Stimulated activated effector memory CD8-positive, alpha-beta T cell treated with anti-CD3 and anti-CD28 coated beads, Interleukin-12 subunit alpha, Interleukin-12 subunit beta, amount 100 ng/mL, for 72 hours (primary cell): ENCODE data around the gene SEMA6A.

ENCODE experiments used
- ATAC-seq: fragments of 150-1000 bp; cut with Tn5 transposase; 2 replicates; pipeline ENCODE4 v1.10.0; 2021
- DNase-seq, 2 donors: peaks; one replicate each; pipeline ENCODE4 v3.0.0; 2021 to 2022; ENCODE audit warnings: low spot score in 2 of 2
- H3K27ac Mint-ChIP-seq: one replicate; pipeline ENCODE4 v1.8.0; 2022; ENCODE audit warnings: mild to moderate bottlenecking, mixed read lengths
- H3K36me3 Mint-ChIP-seq: one replicate; pipeline ENCODE4 v1.8.0; 2022; ENCODE audit warnings: mild to moderate bottlenecking, mixed read lengths
- H3K4me1 Mint-ChIP-seq: one replicate; pipeline ENCODE4 v1.8.0; 2022; ENCODE audit warnings: mixed read lengths
- H3K4me3 Mint-ChIP-seq: one replicate; pipeline ENCODE4 v1.8.0; 2022; ENCODE audit warnings: mild to moderate bottlenecking, mixed read lengths
- H3K9me3 Mint-ChIP-seq: one replicate; pipeline ENCODE4 v1.8.0; 2022; ENCODE audit warnings: mixed read lengths

SEMA6A gene

GRCh38 chr5:116583085-116583861 is 8.7 kb upstream of the SEMA6A start:
- no peak for DNase-seq
- Mint-ChIP-seq H3K36me3 (no peaks in the 10 kb centered on the region), H3K4me3 (no peak overlapping the region)

DNA sequence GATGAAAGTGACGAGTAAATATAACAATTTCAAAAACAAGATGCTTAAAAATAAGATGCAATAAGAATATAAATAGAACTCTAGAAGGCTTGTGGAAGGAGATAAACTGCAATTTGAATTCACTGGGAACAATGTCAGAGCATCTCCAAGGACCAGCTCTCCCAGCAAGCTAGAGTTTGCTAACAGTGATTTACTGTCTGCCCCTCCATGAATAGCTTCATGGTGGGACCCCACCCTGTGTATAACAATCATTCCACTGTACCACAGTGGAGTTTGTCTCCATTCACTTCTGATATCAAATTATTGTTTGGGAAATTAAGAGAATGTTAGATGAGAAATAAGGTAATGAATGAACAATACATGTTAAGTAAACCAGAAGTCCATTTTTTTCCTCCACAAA is 7.3 kb upstream of the SEMA6A start:
- no peaks in the 10 kb centered on the region for H3K4me1 Mint-ChIP-seq
- H3K9me3 Mint-ChIP-seq, result peaks cover 3% of the 10 kb centered on the region
- no peak overlapping the region for H3K4me3 Mint-ChIP-seq
- no peak for ATAC-seq
- H3K27ac Mint-ChIP-seq, result no peak overlapping the region
- no peak for DNase-seq
- no peaks in the 10 kb centered on the region for H3K36me3 Mint-ChIP-seq

More at GRCh38 chr5:116583085-116583861, 8.7 kb upstream of the SEMA6A start:
- Mint-ChIP-seq H3K27ac (no peak overlapping the region), H3K4me1 (no peaks in the 10 kb centered on the region), H3K9me3 (peaks cover 5% of the 10 kb centered on the region)
- ATAC-seq, result no peak

- Mint-ChIP-seq H3K27ac (no peak overlapping the region), H3K36me3 (no peaks in the 10 kb centered on the region), H3K4me3 (no peak overlapping the region), H3K9me3 (peaks cover 3% of the 10 kb centered on the region), H3K4me1 (peaks cover 15% of the 10 kb centered on the region)
- ATAC-seq, result no peak
- no peak for DNase-seq
These were observed 4.5 kb upstream of the SEMA6A start for GRCh38 chr5:116579144-116579543.

DNA sequence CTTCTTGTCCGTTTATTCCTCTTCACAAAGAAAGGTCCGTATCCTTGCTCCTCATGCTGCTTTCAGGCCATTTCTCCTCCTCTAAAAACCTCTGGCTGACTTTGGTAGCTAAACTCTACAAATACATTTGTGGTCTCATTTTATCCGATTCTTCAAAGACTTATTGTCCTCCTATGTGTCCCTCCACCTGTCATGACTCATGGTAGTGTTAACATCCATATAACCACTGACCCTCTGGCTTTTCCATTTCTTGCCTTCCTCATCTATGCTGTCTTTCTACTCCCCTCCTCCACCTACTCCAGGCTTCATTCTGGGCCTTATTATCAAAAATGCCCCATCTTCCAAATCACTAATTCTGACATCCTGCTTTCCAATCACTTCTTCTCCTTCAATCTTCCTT is 4.1 kb upstream of the SEMA6A start:
- DNase-seq (no peak), ATAC-seq (no peak)
- Mint-ChIP-seq H3K4me3 (no peak overlapping the region), H3K27ac (no peak overlapping the region), H3K36me3 (no peaks in the 10 kb centered on the region), H3K9me3 (peaks cover 3% of the 10 kb centered on the region), H3K4me1 (peaks cover 20% of the 10 kb centered on the region)

DNA sequence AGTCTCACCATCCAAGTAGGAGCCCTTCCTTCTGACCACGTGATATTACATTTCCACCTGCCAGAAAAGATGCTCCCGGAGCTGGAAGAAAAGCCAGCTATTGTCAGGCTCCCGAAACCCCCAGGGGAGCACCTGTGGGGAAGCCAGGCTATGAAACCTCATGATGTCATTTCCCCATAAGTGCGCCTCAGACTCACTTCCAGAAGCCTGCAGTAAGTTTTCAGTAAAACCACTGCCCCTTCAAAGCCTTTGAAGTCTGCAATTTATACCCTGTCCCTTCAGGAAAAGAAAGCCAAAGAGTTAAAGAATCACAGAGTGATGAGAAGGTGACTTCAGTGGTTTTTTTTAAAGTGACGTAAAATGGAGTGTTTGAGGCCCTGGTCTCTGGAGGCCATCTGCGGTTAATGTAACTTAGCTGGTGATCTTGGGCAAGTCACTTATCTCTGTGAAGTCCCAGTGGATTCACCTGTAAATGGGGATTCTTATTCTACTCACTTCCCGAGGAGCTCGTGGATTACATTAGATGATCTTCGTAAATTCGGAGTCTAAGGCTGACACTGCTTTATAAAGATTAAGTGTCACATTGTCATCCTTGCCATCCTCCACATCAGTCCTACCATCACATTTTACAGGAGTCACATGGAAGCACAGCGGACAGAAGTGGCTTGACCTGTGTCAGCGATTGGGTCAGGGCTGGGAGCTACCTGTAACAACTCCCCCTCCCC is 2.6 kb upstream of the SEMA6A start:
- DNase-seq (no peak), ATAC-seq (no peak)
- Mint-ChIP-seq H3K4me3 (no peak overlapping the region), H3K36me3 (no peaks in the 10 kb centered on the region), H3K27ac (no peak overlapping the region), H3K4me1 (peaks cover 29% of the 10 kb centered on the region), H3K9me3 (peaks cover 3% of the 10 kb centered on the region)

DNA sequence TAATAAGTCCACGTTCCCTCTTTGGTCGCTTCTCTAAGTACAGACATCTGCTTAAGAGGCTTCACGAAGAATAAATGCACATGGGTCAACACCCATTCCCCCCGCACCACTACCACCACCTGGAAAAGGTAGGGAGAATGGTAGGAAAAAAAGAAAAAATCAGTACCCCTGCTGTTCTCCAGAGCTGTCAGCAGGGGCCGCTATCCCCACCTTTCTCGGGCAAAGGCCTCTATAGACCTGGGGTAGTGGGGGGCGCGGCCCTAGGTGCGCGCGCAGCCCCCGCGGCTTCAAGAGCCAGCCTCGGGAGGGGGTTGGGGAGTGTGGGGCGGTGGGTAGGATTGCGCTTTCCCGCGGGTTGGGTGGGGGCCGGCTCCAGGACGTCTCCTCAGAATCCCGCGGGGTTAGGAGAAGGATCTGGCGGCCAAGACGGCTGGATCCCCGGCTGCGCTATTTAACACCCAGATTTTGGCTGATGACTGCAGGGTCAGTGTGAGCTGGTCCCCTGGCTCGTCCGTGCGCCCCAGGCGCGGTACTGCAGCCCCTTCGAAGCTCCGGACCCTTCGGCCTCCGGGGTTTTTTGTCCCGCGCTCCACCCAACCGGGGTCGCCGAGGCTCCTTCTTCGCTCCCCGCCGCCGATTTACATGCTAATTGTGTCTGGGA is 1.6 kb upstream of the SEMA6A start:
- H3K27ac Mint-ChIP-seq, result no peak overlapping the region
- DNase-seq, result peak in 1 of 2 donors; percentile 61
- H3K36me3 Mint-ChIP-seq, result no peaks in the 10 kb centered on the region
- peaks cover 29% of the 10 kb centered on the region for H3K4me1 Mint-ChIP-seq
- H3K4me3 Mint-ChIP-seq, result peak overlapping the region; percentile 59
- H3K9me3 Mint-ChIP-seq, result peaks cover 3% of the 10 kb centered on the region
- ATAC-seq, result peak; percentile 60

- DNase-seq, result peak in 1 of 2 donors; percentile 51
- Mint-ChIP-seq H3K36me3 (no peaks in the 10 kb centered on the region), H3K27ac (no peak overlapping the region), H3K9me3 (peaks cover 2% of the 10 kb centered on the region), H3K4me3 (peak overlapping the region; percentile 59), H3K4me1 (peaks cover 29% of the 10 kb centered on the region)
- ATAC-seq, result no peak
These were observed 866 bp upstream of the SEMA6A start for GRCh38 chr5:116575326-116576052.

DNA sequence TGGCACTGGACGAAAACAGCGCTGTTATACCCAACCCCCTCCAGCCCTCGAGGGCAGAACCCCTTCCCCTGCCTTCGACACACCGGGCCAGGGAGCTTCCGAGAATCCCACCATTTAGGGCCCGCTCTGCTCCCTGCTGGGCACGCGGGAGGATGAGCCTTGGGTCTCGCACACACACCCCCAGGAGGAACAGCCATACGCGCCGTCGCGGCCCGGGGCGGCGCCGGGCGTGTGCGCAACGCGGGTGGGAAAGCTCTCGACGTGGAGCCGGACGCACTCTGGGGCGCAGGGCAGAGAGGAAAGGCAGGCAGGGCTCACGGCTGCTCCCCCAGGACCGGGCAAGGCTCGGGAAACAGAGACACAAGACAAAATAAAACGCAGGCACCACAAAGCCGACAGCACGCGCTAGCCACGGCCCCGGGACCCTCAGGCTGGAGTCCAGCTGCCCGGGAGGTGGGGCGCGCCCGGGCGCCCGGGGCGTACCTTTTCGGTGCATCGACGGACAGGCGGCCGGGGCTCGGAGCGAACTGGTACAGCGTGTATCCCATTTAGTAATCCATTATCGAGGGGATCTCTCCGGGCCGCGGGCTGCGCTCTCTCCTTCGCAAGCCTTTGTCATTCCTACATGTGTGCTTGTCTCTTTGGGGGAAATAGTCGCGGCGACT is 789 bp downstream of the SEMA6A start:
- peak overlapping the region; percentile 59 for H3K4me3 Mint-ChIP-seq
- ATAC-seq (no peak), DNase-seq (peak in 1 of 2 donors; percentile 49)
- H3K9me3 Mint-ChIP-seq, result no peaks in the 10 kb centered on the region
- no peaks in the 10 kb centered on the region for H3K36me3 Mint-ChIP-seq
- no peak overlapping the region for H3K27ac Mint-ChIP-seq
- peaks cover 29% of the 10 kb centered on the region for H3K4me1 Mint-ChIP-seq

- H3K36me3 Mint-ChIP-seq, result no peaks in the 10 kb centered on the region
- H3K27ac Mint-ChIP-seq, result no peak overlapping the region
- H3K4me3 Mint-ChIP-seq, result peak overlapping the region; percentile 59
- ATAC-seq (no peak), DNase-seq (peak in 1 of 2 donors; percentile 49)
- no peaks in the 10 kb centered on the region for H3K9me3 Mint-ChIP-seq
- peaks cover 29% of the 10 kb centered on the region for H3K4me1 Mint-ChIP-seq
These were observed 1.3 kb downstream of the SEMA6A start for GRCh38 chr5:116573279-116573701.

GRCh38 chr5:116572350-116573278 is 2.0 kb downstream of the SEMA6A start:
- H3K4me1 Mint-ChIP-seq, result peaks cover 29% of the 10 kb centered on the region

DNA sequence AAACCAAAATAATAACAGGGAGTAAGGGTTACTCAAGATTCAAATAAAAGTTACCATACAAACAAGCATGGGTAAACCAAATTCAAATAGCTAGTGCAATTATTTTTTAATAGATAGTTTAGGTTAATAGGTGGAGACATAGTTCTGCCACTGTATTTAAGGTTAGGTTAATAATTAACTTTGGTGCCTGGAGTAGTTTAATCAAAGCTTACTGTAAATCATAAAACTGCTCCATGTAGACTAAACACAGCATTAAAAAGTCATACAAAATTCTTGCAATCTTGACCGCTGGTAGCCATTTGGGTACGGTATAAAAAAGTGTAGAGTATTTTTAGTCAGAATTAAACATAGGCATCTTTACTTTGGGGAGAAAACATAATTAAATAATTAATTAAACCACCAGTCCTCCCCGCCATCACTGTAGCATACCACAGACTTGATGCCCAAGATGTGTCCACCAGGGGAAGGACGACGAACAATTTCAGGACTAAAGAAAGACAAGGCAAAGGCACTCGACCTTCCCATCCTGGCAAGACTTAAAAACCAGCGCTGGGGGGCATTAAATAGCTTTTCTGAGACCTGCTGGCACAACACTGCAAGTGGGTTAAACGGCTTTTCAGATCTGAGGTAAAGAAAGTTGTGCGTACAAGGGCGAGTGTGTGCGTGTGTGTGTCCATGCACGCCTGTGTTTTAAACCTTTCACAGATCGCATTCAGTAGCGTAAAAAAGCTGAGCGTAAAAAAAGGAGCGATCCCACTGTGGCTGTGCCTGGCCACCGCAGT is 2.9 kb downstream of the SEMA6A start:
- DNase-seq (no peak), ATAC-seq (no peak)
- H3K4me1 Mint-ChIP-seq, result peaks cover 29% of the 10 kb centered on the region
- no peak overlapping the region for H3K27ac Mint-ChIP-seq
- no peak overlapping the region for H3K4me3 Mint-ChIP-seq
- no peaks in the 10 kb centered on the region for H3K36me3 Mint-ChIP-seq
- no peaks in the 10 kb centered on the region for H3K9me3 Mint-ChIP-seq

More at GRCh38 chr5:116572350-116573278, 2.0 kb downstream of the SEMA6A start:
- peak overlapping the region; percentile 18 for H3K4me3 Mint-ChIP-seq
- no peak for ATAC-seq
- no peak for DNase-seq
- H3K9me3 Mint-ChIP-seq, result no peaks in the 10 kb centered on the region
- H3K27ac Mint-ChIP-seq, result no peak overlapping the region
- H3K36me3 Mint-ChIP-seq, result no peaks in the 10 kb centered on the region

DNA sequence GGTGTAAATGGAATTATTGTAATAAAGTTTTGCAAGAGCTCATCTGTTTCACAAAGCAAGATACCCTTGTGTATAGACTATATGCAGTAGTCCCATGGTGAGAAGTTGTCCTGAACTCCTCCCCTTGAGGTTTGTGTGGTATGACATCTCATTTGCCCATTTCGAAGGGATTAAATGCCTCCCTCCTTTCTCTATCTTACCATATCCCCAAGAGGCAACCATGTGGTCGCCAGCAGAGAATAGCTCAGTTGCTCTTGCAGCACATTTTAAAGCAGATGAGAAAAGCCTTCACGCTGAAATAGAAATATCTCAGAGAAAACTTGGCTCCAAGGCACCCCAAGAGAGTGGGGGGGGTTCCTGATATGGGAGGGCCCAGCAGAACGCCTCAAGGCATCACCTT is 4.6 kb downstream of the SEMA6A start:
- Mint-ChIP-seq H3K4me3 (no peak overlapping the region), H3K27ac (no peak overlapping the region), H3K36me3 (no peaks in the 10 kb centered on the region), H3K4me1 (peaks cover 20% of the 10 kb centered on the region), H3K9me3 (no peaks in the 10 kb centered on the region)
- DNase-seq (no peak), ATAC-seq (no peak)

DNA sequence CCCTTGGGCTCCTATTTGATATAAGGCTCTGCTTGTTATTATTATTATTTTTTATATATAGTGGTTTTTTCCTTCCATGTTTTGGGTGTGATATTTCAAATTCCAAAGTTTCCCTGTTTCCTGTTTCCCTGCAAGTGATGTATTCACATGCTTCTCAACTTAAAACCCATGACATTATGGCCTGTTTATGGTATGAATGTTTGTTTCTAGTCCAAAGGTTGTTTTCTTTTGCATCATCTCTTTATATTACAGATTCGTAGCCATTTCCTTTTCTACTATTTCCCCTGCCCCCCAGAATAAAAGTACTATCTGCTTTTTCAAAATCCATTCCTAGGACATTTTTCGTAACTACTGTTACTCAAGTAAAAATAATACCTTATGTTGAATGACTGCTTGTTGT is 7.5 kb downstream of the SEMA6A start:
- DNase-seq, result no peak
- H3K36me3 Mint-ChIP-seq, result no peaks in the 10 kb centered on the region
- H3K4me1 Mint-ChIP-seq, result no peaks in the 10 kb centered on the region
- no peak for ATAC-seq
- H3K27ac Mint-ChIP-seq, result no peak overlapping the region
- no peaks in the 10 kb centered on the region for H3K9me3 Mint-ChIP-seq
- H3K4me3 Mint-ChIP-seq, result no peak overlapping the region
